Measurements from ENCODE around the gene BORCS8.
"Not testable (repeated sequence)": the region's sequence is repeated elsewhere in the genome, so short reads cannot be mapped to it uniquely, and the experiment has no call there.

The BORCS8 gene

GRCh38 chr19:19157808-19158207 is 34.1 kb downstream of the BORCS8 start:
- DNase-seq (ENCODE audit: low read depth, low spot score): no peak
- H3K4me3 ChIP-seq (ENCODE audit: low read length): no peak overlapping the region

GRCh38 chr19:19155495-19156219 is 36.3 kb downstream of the BORCS8 start:
- DNase-seq (ENCODE audit: low read depth, low spot score): no peak
- H3K4me3 ChIP-seq (ENCODE audit: low read length): no peak overlapping the region

- DNase-seq (ENCODE audit: low read depth, low spot score): no peak
- H3K4me3 ChIP-seq (ENCODE audit: low read length): no peak overlapping the region
These were observed 37.0 kb downstream of the BORCS8 start for GRCh38 chr19:19154768-19155494.

GRCh38 chr19:19152668-19153384 is 39.1 kb downstream of the BORCS8 start:
- no peak overlapping the region for H3K4me3 ChIP-seq (ENCODE audit: low read length)
- DNase-seq (ENCODE audit: low read depth, low spot score): no peak

GRCh38 chr19:19151418-19151817 is 40.5 kb downstream of the BORCS8 start:
- no peak overlapping the region for H3K4me3 ChIP-seq (ENCODE audit: low read length)
- no peak for DNase-seq (ENCODE audit: low read depth, low spot score)

- no peak for DNase-seq (ENCODE audit: low read depth, low spot score)
- H3K4me3 ChIP-seq (ENCODE audit: low read length): no peak overlapping the region
These were observed 42.5 kb downstream of the BORCS8 start for GRCh38 chr19:19149435-19149834.

GRCh38 chr19:19148504-19148903 is 43.4 kb downstream of the BORCS8 start:
- DNase-seq (ENCODE audit: low read depth, low spot score): not testable (repeated sequence)

GRCh38 chr19:19147344-19147743 is 44.6 kb downstream of the BORCS8 start:
- no peak overlapping the region for H3K4me3 ChIP-seq (ENCODE audit: low read length)
- DNase-seq (ENCODE audit: low read depth, low spot score): no peak

More at GRCh38 chr19:19148504-19148903, 43.4 kb downstream of the BORCS8 start:
- not testable (repeated sequence) for H3K4me3 ChIP-seq (ENCODE audit: low read length)

GRCh38 chr19:19146865-19147264 is 45.1 kb downstream of the BORCS8 start:
- H3K4me3 ChIP-seq (ENCODE audit: low read length): no peak overlapping the region
- no peak for DNase-seq (ENCODE audit: low read depth, low spot score)

GRCh38 chr19:19145684-19146608 is 46.0 kb downstream of the BORCS8 start:
- no peak overlapping the region for H3K4me3 ChIP-seq (ENCODE audit: low read length)
- DNase-seq (ENCODE audit: low read depth, low spot score): peak; percentile 50

- DNase-seq (ENCODE audit: low read depth, low spot score): no peak
- H3K4me3 ChIP-seq (ENCODE audit: low read length): no peak overlapping the region
These were observed 46.7 kb downstream of the BORCS8 start for GRCh38 chr19:19145281-19145680.

GRCh38 chr19:19142347-19142746 is 49.6 kb downstream of the BORCS8 start:
- DNase-seq (ENCODE audit: low read depth, low spot score): no peak
- H3K4me3 ChIP-seq (ENCODE audit: low read length): no peak overlapping the region

- DNase-seq (ENCODE audit: low read depth, low spot score): no peak
- no peak overlapping the region for H3K4me3 ChIP-seq (ENCODE audit: low read length)
These were observed 51.5 kb downstream of the BORCS8 start for GRCh38 chr19:19140476-19140875.

GRCh38 chr19:19139876-19140229 is 52.1 kb downstream of the BORCS8 start:
- H3K4me3 ChIP-seq (ENCODE audit: low read length): no peak overlapping the region
- DNase-seq (ENCODE audit: low read depth, low spot score): no peak

GRCh38 chr19:19138109-19138981 is 53.6 kb downstream of the BORCS8 start, which contains the start of gene TMEM161A:
Gene TMEM161A, minus strand, starts transcription at chr19:19138478. Its CDS starts 50 bp downstream, at chr19:19138428.
- H3K4me3 ChIP-seq (ENCODE audit: low read length): peak within 1 kb of the TSS; percentile 74
- DNase-seq (ENCODE audit: low read depth, low spot score): peak; percentile 99

GRCh38 chr19:19137556-19138108 is 54.3 kb downstream of the BORCS8 start:
- H3K4me3 ChIP-seq (ENCODE audit: low read length): peak overlapping the region; percentile 74
- no peak for DNase-seq (ENCODE audit: low read depth, low spot score)

GRCh38 chr19:19135713-19136112 is 56.2 kb downstream of the BORCS8 start:
- not testable (repeated sequence) for H3K4me3 ChIP-seq (ENCODE audit: low read length); DNase-seq (ENCODE audit: low read depth, low spot score)

GRCh38 chr19:19134687-19135158 is 57.2 kb downstream of the BORCS8 start:
- no peak for DNase-seq (ENCODE audit: low read depth, low spot score)
- no peak overlapping the region for H3K4me3 ChIP-seq (ENCODE audit: low read length)
